ENCODE data around the gene EIF4A3. TPM values are rescaled to one million over a fixed set of nuclear protein-coding genes. Genes with fewer than 3 reads are reported as not detected.

The EIF4A3 gene
- total RNA-seq, 1 experiment from 2014 or later = 190 TPM

DNA sequence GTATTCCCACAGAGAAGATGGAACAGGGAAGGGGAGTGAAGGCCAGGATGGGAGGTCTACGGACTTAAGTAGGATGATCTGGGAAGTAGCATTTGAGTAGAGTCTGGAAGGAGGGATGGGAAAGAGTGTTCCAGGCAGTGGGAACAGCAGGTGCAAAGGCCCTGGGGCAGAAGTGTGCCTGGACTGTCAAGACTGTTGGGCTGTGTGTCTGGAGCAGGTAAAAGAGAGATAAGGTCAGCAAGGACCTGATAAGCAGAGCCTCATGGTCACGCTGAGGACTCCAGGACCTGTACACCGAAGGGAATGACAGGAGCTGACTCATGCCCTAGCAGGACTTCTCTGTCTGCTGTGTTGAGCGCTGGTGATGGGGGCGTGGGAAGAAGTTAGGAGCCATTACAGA, 22.2 kb upstream of the EIF4A3 start:
- ChIA-PET CTCF (no interaction called here), POLR2A (no interaction called here)
- Mint-ChIP-seq H3K27ac (ENCODE audit: unreplicated experiment) (peak overlapping the region; percentile 23), H3K9me3 (ENCODE audit: unreplicated experiment) (peaks cover 10% of the 10 kb centered on the region), H3K36me3 (ENCODE audit: insufficient read depth, unreplicated experiment) (no peaks in the 10 kb centered on the region), H3K27me3 (ENCODE audit: insufficient read depth, unreplicated experiment) (no peaks in the 10 kb centered on the region), H3K4me1 (ENCODE audit: low read depth, unreplicated experiment) (peaks cover 26% of the 10 kb centered on the region), H3K4me3 (ENCODE audit: unreplicated experiment) (no peak overlapping the region)
- Histone ChIP-seq H3K27me3 (replicated peaks; ENCODE audit: control insufficient read depth, insufficient read depth, low read length) (no peaks in the 10 kb centered on the region), H3K4me1 (peaks cover 12% of the 10 kb centered on the region), H3K4me3 (ENCODE audit: low read depth, low read length) (no peak overlapping the region), H3K9me3 (0 out of 2 replicates have a peak, but pooled peaks cover 2% of the 10 kb centered on the region), H3K36me3 (ENCODE audit: control insufficient read depth, insufficient read depth, low read length) (no peaks in the 10 kb centered on the region)
- DNase-seq = no peak
- no TSS peak for BruUV-seq (replicated peaks)
- TF ChIP-seq, protein P1, sequence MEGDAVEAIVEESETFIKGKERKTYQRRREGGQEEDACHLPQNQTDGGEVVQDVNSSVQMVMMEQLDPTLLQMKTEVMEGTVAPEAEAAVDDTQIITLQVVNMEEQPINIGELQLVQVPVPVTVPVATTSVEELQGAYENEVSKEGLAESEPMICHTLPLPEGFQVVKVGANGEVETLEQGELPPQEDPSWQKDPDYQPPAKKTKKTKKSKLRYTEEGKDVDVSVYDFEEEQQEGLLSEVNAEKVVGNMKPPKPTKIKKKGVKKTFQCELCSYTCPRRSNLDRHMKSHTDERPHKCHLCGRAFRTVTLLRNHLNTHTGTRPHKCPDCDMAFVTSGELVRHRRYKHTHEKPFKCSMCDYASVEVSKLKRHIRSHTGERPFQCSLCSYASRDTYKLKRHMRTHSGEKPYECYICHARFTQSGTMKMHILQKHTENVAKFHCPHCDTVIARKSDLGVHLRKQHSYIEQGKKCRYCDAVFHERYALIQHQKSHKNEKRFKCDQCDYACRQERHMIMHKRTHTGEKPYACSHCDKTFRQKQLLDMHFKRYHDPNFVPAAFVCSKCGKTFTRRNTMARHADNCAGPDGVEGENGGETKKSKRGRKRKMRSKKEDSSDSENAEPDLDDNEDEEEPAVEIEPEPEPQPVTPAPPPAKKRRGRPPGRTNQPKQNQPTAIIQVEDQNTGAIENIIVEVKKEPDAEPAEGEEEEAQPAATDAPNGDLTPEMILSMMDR (IDR thresholded peaks at IDR 0.05; ENCODE audit: insufficient read depth in 1 of 2, low read depth in 1 of 2, low read length in 1 of 2, severe bottlenecking in 1 of 2, unreplicated experiment in 1 of 2) = no peak
- intact Hi-C loops (cut with micrococcal nuclease; ENCODE audit: unreplicated experiment) = no loop called here

DNA sequence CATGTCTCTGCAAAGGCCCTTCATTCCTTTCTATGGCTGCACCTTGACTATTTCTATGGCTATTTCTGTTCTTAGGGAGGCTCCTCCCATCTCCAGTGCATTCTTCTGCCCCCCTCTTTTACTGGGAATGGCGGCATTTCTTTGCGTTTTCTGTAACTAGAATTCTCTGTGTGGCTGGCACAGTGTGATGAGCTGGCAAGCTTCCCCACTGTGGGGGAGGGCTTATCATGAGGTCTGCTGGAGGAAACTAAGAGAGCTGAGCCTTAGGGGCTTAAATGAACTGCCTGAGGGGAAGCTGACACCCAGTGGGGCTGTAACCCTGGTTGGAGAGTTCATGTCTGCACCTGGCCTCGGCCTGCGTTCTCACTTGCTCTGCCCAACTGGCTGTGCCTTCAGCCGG, 21.4 kb upstream of the EIF4A3 start:
- Mint-ChIP-seq H3K4me3 (ENCODE audit: unreplicated experiment) (no peak overlapping the region), H3K27me3 (ENCODE audit: insufficient read depth, unreplicated experiment) (no peaks in the 10 kb centered on the region), H3K36me3 (ENCODE audit: insufficient read depth, unreplicated experiment) (no peaks in the 10 kb centered on the region), H3K9me3 (ENCODE audit: unreplicated experiment) (peaks cover 10% of the 10 kb centered on the region), H3K27ac (ENCODE audit: unreplicated experiment) (no peak overlapping the region), H3K4me1 (ENCODE audit: low read depth, unreplicated experiment) (peaks cover 26% of the 10 kb centered on the region)
- CTCF ChIA-PET = no interaction called here
- POLR2A ChIA-PET = no interaction called here
- no peaks in the 10 kb centered on the region for H3K27me3 ChIP-seq (replicated peaks; ENCODE audit: control insufficient read depth, insufficient read depth, low read length)
- no peak for DNase-seq
- peaks cover 12% of the 10 kb centered on the region for H3K4me1 ChIP-seq
- no TSS peak for BruUV-seq (replicated peaks)
- no peak overlapping the region for H3K4me3 ChIP-seq (ENCODE audit: low read depth, low read length)
- intact Hi-C loops (cut with micrococcal nuclease; ENCODE audit: unreplicated experiment) = no loop called here
- H3K9me3 ChIP-seq = 0 out of 2 replicates have a peak, but pooled peaks cover 3% of the 10 kb centered on the region
- H3K36me3 ChIP-seq (ENCODE audit: control insufficient read depth, insufficient read depth, low read length) = no peaks in the 10 kb centered on the region
- TF ChIP-seq, protein P1 (IDR thresholded peaks at IDR 0.05; ENCODE audit: insufficient read depth in 1 of 2, low read depth in 1 of 2, low read length in 1 of 2, severe bottlenecking in 1 of 2, unreplicated experiment in 1 of 2) = no peak

DNA sequence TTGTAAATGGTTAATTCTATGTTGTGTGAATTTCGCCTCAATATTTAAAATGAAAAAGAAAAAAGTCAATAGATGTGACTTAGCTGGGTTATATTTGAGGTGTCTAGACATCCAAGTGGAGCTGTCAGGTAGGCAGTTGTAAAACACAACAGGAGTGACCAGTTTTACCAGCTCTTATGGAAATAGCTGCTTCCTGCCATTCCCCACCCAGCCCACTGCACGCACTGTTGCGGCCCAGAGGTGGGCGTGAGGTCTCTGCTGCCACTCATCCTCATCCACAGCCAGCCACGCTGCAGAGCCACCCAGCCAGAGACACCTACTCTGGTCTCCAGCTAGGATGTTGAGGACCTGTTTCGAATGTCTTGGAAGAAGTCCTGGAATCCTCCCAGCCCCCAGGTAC, 19.5 kb upstream of the EIF4A3 start:
- intact Hi-C loops (cut with micrococcal nuclease; ENCODE audit: unreplicated experiment) = no loop called here
- no peaks in the 10 kb centered on the region for H3K27me3 Mint-ChIP-seq (ENCODE audit: insufficient read depth, unreplicated experiment)
- ChIA-PET CTCF (no interaction called here), POLR2A (interaction anchor here (0.6 to 0.7 kb wide), 3 partner anchors 24 to 288 kb away, joined by 4 to 5 read pairs (median 5); no protein-coding TSS in a partner anchor)
- H3K36me3 Mint-ChIP-seq (ENCODE audit: insufficient read depth, unreplicated experiment) = no peaks in the 10 kb centered on the region
- no peak overlapping the region for H3K4me3 ChIP-seq (ENCODE audit: low read depth, low read length)
- H3K27me3 ChIP-seq (replicated peaks; ENCODE audit: control insufficient read depth, insufficient read depth, low read length) = no peaks in the 10 kb centered on the region
- peaks cover 26% of the 10 kb centered on the region for H3K4me1 Mint-ChIP-seq (ENCODE audit: low read depth, unreplicated experiment)
- 0 out of 2 replicates have a peak, but pooled peaks cover 3% of the 10 kb centered on the region for H3K9me3 ChIP-seq
- DNase-seq = peak; percentile 48 to 55
- peaks cover 12% of the 10 kb centered on the region for H3K4me1 ChIP-seq
- H3K4me3 Mint-ChIP-seq (ENCODE audit: unreplicated experiment) = no peak overlapping the region
- no peaks in the 10 kb centered on the region for H3K36me3 ChIP-seq (ENCODE audit: control insufficient read depth, insufficient read depth, low read length)
- H3K9me3 Mint-ChIP-seq (ENCODE audit: unreplicated experiment) = peaks cover 10% of the 10 kb centered on the region
- TF ChIP-seq, protein P1 (IDR thresholded peaks at IDR 0.05; ENCODE audit: insufficient read depth in 1 of 2, low read depth in 1 of 2, low read length in 1 of 2, severe bottlenecking in 1 of 2, unreplicated experiment in 1 of 2) = no peak
- no peak overlapping the region for H3K27ac Mint-ChIP-seq (ENCODE audit: unreplicated experiment)
- no TSS peak for BruUV-seq (replicated peaks)
